ENCODE results near the gene OGDH.

- TF ChIP-seq YY1 (IDR thresholded peaks at IDR 0.05; ENCODE audit: insufficient read depth, insufficient read length) (no peak), SUZ12 (IDR thresholded peaks at IDR 0.05; ENCODE audit: extremely low read depth, insufficient read depth, insufficient read length) (no peak), ZNF274 (IDR thresholded peaks at IDR 0.05; ENCODE audit: low read depth, low read length) (no peak)
Observed at GRCh38 chr7:44645696-44646095, 39.3 kb downstream of the OGDH start.

Data from NT2/D1 (cell line).